HG03108 (cell line): ENCODE measurements around the gene TMEM222.
A peak's percentile ranks its signal among the peaks of the same experiment; 100 is the strongest.

Experiments used
- ATAC-seq: cut with Tn5 transposase; IDR thresholded peaks from one replicate; pipeline ENCODE4 v1.9.1; 2021; ENCODE audit warnings: moderate library complexity; ENCODE audit not compliant: unreplicated experiment

The TMEM222 gene

DNA sequence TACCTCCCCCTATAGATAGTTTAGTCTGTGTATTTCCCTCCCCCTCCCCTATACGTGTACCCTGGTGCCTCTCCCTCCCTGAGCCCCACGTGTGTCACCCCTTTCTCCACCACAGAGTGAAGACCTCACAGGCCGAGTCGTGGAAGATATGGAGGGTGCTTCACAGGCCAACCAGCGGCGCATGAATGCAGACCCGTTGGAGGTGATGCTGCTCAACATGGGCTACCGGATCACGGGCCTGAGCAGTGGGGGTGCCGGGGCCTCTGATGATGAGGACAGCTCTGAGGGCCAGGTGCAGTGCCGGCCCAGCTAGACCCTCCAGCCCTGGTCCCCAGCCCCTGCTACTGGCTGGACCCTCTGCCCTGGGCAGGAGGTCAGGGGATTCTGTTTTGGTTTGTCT lies 15.9 kb upstream of the TMEM222 start:
- ATAC-seq, result no peak

DNA sequence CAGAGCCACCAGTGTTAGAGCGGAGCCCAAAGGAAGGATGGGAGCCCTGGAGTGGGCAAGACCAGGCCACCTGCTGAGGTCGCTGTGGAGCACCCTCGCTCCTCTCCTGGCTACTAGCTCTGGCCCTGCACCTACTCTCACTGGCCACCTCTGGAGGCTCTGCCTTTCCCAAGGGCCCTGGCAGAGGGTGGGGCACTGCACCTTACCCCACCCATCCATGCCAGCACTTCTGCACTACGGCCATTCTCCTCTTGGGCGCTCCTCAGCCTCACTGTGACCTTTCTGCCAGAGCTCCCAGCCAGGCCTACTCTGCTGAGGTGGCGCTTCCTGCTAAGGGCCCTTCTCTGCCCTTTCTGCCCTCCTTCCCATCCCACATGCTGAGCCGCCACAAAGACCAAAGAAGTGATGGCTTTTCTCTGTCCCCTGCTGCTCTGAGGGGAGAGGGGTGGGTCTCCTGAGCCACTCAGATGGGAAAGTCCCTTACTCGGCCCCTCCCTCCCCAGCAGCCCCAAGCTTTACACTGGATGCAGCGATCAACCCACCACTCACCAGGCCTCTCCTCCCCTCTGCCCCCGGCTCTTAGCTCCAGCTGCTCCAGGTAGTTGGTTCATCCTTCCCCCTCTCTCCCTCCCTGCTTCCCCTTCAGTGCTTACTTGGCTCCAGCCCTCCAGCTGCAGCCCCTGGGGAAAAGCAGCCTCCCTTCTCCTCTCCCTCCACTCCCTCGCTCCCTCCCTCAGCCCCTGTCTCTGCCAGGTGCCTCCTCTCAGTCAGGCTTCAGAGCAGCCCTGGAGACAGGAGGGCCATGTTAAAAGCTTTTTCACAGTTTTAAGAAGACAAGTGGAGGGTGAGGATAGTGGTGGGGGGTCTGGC lies 14.8 kb upstream of the TMEM222 start:
- ATAC-seq, result no peak

DNA sequence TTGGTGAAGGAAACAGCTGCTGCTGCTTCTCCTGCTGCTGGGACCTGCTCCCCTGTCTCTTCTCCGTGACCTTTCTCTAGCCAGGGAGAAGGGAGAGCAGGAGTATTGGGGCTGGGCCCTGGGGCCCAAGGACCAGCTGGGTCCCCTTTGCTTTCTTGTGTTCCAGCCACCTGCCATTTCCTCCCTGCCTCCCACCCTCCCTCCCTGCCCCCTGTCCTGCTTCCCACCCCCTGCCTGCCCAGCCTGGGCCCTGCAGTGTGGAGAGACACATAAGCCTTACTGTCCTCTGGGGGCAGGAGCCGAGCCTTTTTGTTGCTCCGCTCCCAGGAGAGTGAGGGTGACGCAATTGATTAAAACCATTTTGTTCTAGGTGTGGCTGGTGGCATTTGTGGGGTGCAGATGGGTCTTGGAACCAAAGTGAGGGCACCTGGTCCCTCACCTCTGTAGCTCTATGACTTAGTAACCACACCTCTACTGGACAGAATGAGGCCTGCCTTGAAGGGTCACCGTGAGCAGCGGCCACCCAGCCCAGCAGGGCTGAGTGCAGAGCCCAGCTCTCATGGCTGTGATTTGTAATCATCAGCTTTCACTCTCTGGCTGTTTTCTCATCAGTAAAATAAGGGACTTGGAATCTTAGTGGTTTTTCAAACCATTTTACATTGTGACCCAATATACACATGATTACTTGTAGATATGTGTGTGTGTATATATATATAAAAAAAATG lies 13.9 kb upstream of the TMEM222 start:
- no peak for ATAC-seq

DNA sequence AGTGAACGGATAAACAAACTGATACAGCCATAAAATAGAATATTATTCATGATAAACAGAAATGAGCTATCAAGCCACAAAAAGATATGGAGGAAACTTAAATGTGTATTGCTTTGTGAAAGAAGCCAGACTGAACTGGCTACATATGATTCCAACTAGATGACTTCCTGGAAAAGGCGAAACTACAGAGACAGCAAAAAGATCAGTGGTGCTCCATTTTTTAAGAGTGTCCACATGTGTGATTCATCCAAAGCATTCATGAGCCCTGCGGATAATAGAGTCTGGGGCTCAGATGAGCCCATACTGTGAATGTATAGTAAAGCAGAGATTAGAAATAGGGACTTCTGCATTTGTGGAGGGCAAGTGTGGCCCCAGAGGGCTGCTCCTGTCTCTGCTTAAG lies 7.8 kb upstream of the TMEM222 start:
- no peak for ATAC-seq

DNA sequence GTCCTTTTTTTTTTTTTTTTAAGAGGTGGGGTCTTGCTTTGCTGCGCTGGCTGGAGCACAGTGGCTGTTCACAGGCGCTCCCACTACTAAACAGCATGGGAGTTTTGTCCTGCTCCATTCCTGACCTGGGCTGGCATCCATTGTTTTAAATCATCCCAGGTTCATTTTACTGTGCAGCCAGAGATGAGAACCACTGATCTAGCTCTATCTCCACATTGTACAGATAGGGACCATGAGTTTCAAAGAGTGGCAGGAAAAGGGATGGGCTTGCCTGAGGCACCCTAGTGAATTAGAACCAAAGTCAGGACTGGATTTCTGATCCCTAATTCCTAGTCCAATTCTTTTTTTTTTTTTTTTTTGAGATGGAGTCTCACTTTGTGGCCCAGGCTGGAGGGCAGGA lies 7.2 kb upstream of the TMEM222 start:
- ATAC-seq, result no peak

DNA sequence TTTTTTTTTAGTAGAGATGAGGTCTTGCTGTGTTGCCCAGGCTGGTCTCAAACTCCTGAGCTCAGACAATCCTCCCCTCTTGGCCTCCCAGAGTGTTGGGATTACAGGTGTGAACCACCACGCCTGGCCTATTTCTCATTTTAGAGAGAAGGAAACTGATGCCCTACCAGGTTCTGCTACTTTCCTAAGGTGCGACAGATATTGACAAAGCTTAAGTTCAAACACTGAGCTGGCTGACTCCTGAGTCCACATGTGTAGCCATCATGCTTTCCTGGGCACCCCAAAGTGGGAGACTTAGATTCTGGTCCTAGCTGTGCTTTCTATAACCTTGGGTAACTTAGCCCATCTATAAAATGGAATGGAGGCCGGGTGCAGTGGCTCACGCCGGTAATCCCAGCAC lies 5.1 kb upstream of the TMEM222 start:
- ATAC-seq, result no peak

DNA sequence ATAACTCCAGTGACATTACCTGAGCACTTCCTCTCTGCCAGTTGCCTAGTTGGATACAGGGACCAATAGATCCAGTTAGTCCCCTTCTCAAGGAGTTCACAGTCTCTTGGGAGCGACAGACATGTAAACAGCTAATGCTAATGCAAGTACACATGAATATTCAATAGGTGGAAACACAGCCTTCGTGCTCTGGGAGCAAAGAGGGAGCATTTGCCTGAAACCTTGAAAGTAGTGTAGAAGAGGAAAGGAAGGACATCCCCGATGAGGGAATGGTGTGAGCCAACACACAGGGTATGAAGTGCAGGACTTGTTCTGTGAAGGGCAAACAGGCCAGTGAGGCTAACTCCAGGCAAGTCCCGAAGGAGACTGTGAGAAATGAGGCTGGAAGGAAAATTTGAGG lies 3.8 kb upstream of the TMEM222 start:
- ATAC-seq, result no peak

DNA sequence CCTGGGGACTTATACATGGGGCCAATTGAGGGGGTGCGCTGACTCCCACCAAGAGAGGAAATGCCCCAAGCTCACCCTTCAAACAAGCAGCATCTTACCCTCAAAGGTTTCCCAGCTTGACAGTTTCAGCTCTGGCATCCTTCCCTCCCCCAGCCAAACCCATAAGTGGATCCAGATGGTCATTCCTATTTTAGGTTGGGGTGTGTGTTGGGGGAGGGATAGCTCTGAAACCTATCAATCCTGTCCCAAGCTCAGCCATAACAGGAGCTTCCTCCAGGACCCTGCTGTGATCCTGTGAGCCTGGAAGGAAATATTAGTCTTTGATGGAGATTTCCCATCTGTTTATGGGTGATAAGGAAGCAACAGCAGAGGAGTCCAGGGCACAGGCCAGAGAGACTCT lies 3.4 kb upstream of the TMEM222 start:
- no peak for ATAC-seq

DNA sequence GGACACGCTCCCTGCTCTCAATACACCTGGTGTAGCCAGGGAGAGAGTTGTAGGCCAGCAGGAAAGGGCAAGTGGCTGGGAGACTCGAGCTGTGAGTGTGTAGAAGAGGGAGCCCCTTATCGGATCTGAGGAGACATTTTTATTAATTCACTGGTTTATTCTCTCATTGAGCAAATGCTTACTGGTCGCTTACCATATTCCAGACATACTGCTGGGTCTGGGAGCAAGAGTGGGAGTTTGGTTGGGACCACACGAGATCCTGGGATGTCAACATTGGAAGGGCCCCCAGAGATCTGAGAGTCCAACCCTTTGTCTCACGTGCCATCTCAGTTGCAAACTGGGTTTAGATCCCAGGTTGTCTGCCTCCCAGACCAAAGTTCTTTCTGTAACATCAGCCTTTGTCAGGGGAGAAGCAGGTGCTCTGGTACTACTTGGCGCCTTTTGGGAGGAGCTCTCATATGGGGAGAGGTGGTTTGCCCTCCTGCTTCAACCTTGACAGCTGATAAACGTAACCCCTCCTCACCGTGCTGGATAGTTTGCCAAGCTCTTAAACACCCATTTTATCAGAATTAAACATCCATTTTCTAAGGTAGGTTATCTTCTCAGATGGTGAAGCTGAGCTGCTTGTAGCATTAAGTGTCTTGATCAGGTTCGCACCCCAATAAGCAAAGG lies 742 bp downstream of the TMEM222 start:
- peak; percentile 5 for ATAC-seq

DNA sequence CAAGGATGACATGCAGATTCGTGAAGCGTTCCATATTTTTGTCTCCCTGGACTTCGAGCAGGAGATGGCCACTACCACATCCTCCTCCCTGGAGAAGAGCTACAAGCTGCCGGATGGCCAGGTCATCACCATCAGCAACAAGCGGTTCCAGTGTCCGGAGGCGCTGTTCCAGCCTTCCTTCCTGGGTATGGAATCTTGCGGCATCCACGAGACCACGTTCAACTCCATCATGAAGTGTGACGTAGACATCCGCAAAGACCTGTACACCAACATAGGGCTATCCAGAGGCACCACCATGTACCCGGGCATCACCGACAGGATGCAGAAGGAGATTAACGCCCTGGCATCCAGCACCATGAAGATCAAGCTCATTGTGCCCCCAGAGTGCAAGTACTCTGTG lies 3.3 kb downstream of the TMEM222 start:
- no peak for ATAC-seq

DNA sequence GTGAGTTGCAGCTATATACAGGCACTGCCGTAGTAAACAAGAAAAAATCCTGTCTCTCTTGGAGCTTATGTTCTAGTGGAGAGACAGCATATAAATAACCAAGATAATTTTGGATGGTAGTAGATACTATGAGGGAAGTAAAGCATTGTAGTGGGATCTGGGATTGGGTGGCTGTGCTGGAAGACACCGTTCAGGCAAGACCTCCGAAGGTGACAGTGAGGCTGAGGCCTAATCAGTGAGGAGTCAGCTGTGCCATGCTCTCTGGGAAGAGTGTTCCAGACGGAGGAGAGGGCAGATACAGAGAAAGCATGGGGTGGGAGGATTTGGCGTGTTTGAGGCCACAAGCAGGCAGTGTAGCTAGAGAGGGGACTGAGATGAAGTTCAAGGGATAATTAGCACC lies 6.0 kb downstream of the TMEM222 start:
- no peak for ATAC-seq

DNA sequence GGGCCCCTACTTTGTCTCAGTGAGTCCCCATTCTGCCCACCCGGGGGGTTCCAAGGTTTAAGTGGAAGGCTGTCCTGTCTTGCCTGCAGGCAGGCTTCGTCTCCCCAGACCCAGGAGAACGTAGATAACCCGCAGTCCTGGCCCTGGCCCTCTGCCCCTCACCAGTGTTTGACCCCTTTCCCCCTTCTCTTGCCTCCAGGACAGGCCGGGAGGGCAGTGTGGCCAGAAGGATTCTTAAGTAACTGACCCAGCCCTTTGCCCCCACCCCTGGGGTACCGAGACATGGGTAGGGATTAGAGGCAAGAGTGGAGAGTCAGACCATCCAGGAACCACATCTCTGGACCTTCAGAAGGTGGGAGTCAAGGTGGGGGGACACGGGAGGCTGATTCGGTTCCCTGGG lies 8.8 kb downstream of the TMEM222 start:
- ATAC-seq, result no peak

DNA sequence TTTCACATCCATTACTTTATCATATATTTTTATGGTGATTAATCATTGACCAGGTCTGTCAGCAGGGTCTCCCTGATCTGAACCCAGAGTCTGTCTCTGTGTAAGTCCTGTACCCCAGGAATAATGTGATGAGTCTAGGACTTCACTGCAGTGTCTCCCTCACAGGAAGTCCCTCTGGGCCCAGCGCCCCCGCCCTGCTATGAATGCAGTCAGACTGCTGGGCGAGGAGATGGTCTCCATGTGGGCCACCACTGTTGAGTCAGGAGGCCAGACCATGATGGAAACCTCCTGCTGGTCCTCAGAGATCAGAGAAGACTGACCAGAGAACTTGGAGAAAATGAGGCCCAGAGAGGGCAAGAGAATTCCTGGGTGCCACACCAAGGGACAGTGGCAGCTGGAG lies 9.5 kb downstream of the TMEM222 start:
- ATAC-seq, result no peak

DNA sequence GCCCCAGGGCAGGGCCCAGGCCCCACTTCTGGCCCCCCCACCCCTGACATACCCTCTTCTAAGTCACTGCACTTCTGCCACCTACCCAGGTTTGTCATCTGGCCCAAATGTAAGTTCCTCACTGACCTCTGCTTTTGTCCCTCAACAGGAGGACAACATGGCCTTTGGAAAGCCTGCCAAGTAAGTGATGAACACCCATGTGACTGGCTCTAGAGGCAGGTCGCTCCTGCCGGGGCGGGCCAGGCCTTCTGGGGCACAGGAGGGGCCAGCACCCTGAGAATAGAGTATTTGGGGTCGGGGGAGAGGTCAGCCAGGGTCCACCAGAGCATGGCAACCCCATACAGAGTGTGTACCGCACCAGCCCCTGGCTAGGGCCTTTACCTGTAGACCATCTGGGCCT lies 10.0 kb downstream of the TMEM222 start:
- ATAC-seq, result no peak

DNA sequence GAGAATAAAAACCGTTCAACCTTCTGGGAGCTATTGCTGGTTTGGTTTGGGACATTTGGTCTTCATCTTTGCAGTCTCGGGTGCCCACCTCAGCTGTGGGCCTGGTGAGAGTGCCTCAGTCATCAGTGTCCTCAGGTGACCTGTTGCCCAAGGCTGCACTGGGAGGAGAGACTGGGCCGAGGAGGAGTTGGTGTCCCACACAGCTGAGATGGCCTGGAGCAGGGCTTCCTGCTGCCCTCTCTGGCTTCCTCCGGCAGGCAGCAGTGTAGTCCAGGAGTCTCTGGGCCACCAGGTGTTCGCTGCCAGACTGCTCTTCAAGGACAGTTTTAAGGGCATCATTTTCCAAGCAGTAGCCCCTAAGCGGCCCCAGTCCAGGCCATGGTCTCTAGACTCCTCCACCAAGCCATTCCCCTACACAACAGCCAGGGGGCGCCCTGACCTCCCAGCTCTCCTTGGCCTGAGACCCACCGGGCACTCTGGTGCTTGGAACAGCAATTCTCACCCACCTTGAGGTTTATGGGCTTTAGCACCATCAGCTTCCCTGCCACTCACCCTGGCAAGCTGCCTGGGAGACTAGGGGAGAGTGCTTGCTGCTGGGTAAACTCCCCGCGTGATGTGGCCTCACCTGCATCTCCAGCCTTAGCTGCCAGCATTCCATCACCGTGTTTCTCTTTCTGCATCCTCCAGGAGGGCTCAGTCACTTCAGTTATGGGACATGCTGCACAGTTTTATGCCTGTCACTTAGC lies 10.7 kb downstream of the TMEM222 start:
- no peak for ATAC-seq

DNA sequence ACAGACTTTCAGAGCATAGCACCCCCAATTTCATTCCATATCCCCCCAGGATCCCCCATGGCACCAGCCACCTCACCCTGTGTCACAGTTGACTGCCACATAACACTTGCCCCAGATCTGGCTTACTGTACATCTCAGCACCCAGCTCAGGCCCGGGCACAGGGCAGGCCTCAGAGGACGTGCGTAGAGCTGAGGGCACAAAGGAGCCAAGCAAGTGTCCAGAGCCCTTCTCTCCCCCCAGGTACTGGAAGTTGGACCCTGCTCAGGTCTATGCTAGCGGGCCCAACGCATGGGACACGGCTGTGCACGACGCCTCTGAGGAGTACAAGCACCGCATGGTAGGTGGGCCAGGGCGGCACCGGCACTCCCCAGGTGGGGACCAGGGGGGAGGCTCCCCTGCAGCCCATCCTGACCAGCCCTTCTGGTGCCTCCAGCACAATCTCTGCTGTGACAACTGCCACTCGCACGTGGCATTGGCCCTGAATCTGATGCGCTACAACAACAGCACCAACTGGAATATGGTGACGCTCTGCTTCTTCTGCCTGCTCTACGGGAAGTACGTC lies 11.8 kb downstream of the TMEM222 start:
- no peak for ATAC-seq

DNA sequence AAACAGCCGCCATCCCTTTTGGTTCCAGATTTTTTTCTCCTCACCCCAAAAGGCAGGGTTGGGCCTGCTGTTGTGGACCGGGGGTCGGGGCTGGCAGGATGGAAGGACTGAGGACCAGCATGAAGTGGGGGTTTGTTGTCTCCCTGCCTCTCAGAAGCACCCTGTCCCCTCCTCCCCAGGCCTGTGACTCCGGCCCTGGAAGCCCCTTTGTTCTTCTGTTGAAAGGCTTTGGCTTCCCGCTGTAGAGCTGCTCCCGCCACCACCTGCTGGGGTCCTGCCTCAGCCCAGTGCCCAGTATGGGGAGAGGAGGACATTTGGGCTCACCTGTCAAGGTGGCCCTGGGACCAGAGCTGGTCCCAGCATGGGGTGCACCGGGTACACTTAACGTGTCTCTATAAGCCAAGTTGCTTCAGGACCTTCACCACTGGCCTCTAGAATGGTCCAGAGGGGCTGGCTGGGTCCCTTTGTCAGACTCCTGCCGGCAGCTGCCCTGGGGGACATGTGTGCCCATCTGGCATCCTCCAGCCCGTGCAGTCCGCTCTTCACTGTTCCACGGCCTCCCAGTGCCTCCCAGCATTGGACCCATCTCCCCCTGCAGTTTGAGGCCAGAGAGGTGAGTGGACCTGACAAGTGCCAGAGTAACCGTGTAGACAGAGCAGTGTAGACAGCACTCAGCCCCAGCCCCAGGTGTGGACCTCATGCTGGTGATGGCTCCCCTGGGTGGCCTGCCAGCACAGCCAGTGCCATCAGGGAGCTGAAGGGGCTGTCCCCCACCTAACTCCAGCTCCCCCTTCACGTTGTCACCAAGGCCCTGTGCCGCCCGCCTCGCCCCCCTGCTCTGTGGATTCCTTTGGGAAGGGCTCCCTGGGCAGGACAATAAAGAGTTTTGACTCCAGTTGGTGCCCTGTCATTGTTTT lies 13.8 kb downstream of the TMEM222 start:
- ATAC-seq, result no peak

DNA sequence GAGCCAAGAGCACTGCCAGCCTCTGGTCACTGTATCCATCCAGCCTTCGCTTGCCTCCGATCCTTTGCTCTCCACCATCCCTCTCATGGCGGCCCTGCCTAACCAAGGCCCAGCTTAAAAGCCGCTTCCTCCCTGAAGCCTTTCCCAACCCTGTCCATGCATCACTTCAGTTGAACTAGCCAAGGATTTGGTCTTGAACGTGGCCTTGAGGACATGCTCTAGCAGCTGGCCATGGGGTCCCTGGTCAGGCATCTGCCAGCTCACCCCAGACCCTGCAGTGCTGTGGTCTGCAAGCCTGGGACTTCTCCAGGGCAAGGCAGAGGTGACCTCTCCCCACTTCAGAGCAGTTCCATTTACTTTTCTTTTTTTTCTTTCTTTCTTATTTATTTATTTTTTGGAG lies 14.8 kb downstream of the TMEM222 start:
- ATAC-seq, result no peak

DNA sequence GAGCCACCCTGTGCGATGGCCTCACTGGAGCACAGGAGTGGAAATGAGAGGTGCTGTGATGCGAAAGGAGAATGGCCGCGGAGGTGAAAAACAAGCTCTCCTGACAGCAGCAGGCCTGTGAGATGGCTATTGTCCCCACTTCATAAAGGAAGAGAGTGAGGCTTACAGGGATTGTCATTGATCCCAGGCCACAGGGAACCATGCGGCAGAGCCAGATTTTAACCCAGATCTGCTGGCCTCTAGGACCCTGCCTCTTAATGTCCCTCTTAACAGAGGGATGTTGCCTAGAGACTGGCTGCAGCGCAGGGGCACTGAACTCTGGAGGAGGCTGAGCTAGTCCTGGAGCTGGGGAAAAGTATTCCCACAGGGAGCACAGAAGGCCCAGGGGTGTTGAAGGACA lies 16.8 kb downstream of the TMEM222 start:
- ATAC-seq, result no peak

DNA sequence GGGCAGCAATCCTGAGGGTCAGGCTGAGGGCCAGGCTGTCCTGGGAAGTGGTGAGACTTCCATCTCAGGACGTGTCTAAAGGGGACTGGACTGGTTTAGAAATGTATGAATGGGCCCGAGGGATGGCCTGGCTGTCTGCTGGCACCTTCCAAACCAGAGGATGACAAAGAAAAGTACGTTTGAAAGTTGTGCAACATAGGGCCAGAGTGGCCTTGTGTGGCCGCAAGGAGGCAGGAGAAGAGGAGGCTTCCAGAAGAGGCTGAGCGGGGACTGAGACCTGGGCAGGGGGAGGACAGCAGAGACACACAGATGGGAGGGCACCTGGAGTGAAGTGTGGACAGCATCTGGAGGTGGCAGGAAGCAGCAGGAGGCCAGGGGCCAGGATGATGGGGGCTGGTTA lies 17.2 kb downstream of the TMEM222 start:
- ATAC-seq, result no peak
